Osteoblast (primary cell): ENCODE data around the gene IRF9. TPM values are rescaled to one million over a fixed set of nuclear protein-coding genes. Genes with fewer than 3 reads are reported as not detected.

Source experiments
- DNase-seq: peaks from one replicate; pipeline ENCODE4 v3.0.0; 2011; ENCODE audit warnings: low spot score, mixed read lengths; ENCODE audit not compliant: insufficient read length; ENCODE audit errors: missing footprints
- H2AFZ ChIP-seq: 2 replicates; pipeline ENCODE4 v1.6.0; 2011; ENCODE audit warnings: mild to moderate bottlenecking, low read length
- H3K27ac ChIP-seq: 2 replicates; pipeline ENCODE4 v1.5.1; 2011; ENCODE audit warnings: mild to moderate bottlenecking, low read depth, low read length, moderate library complexity
- H3K27me3 ChIP-seq: 2 replicates; pipeline ENCODE4 v1.6.0; 2012; ENCODE audit warnings: mild to moderate bottlenecking, control low read depth, inconsistent platforms, low read length, moderate library complexity; ENCODE audit not compliant: insufficient read depth
- H3K36me3 ChIP-seq: 2 replicates; pipeline ENCODE4 v1.5.1; 2011; ENCODE audit warnings: mild to moderate bottlenecking, low read length, control low read depth, moderate library complexity; ENCODE audit not compliant: insufficient read depth
- H3K4me1 ChIP-seq: 2 replicates; pipeline ENCODE4 v1.5.1; 2011; ENCODE audit warnings: mild to moderate bottlenecking, low read length, control low read depth, moderate library complexity; ENCODE audit not compliant: insufficient read depth
- H3K4me2 ChIP-seq: 2 replicates; pipeline ENCODE4 v1.6.0; 2011; ENCODE audit warnings: mild to moderate bottlenecking, low read length; ENCODE audit not compliant: insufficient read depth
- H3K4me3 ChIP-seq: fragments of 200-600 bp; sonication (generic); 3 replicates; pipeline ENCODE4 v1.5.1; 2012; ENCODE audit warnings: mild to moderate bottlenecking, low read length, inconsistent platforms; ENCODE audit not compliant: insufficient read depth
- H3K79me2 ChIP-seq: 2 replicates; pipeline ENCODE4 v1.6.0; 2012; ENCODE audit warnings: mild to moderate bottlenecking, low read length, control low read depth, inconsistent platforms; ENCODE audit not compliant: insufficient read depth
- H3K9me3 ChIP-seq: 2 replicates; pipeline ENCODE4 v1.5.1; 2011; ENCODE audit warnings: low read depth, low read length, control low read depth
- H4K20me1 ChIP-seq: 2 replicates; pipeline ENCODE4 v1.6.0; 2012; ENCODE audit warnings: mild to moderate bottlenecking, low read length, control low read depth; ENCODE audit not compliant: insufficient read depth
- CTCF ChIP-seq: IDR thresholded peaks from 2 replicates; pipeline ENCODE4 v1.5.1; 2011; ENCODE audit warnings: mild to moderate bottlenecking, low read depth, low read length, moderate library complexity; ENCODE audit errors: extremely low read depth
- total RNA-seq: library from RNA; depleted of rRNA; stranded (reverse); fragments of >200 nt; gene quantifications from 2 replicates; pipeline ENCODE4 v1.2.3, GENCODE V29; 2012

Gene IRF9
- total RNA-seq, 1 donor = 117 TPM

GRCh38 chr14:24149302-24149969 lies 11.6 kb upstream of the IRF9 start:
- Histone ChIP-seq H3K4me2 (no peak overlapping the region), H3K9me3 (no peaks in the 10 kb centered on the region), H2AFZ (no peak overlapping the region), H3K27ac (no peak overlapping the region), H3K27me3 (no peaks in the 10 kb centered on the region), H4K20me1 (peaks cover 11% of the 10 kb centered on the region), H3K36me3 (peaks cover 42% of the 10 kb centered on the region), H3K4me3 (no peak overlapping the region), H3K79me2 (peaks cover 46% of the 10 kb centered on the region), H3K4me1 (peaks cover 25% of the 10 kb centered on the region)
- DNase-seq = peak; percentile 25
- no peak for TF ChIP-seq CTCF

- peak; percentile 58 for DNase-seq
- Histone ChIP-seq H3K27ac (no peak overlapping the region), H3K4me1 (peaks cover 20% of the 10 kb centered on the region), H3K36me3 (peaks cover 46% of the 10 kb centered on the region), H2AFZ (no peak overlapping the region), H3K9me3 (no peaks in the 10 kb centered on the region), H3K4me2 (no peak overlapping the region), H4K20me1 (peaks cover 11% of the 10 kb centered on the region), H3K4me3 (no peak overlapping the region), H3K27me3 (no peaks in the 10 kb centered on the region), H3K79me2 (peaks cover 40% of the 10 kb centered on the region)
- TF ChIP-seq CTCF = no peak
Observed at GRCh38 chr14:24150061-24150460, 11.0 kb upstream of the IRF9 start.

- TF ChIP-seq CTCF = no peak
- Histone ChIP-seq H3K27ac (no peak overlapping the region), H3K4me2 (no peak overlapping the region), H4K20me1 (peaks cover 11% of the 10 kb centered on the region), H2AFZ (no peak overlapping the region), H3K36me3 (peaks cover 51% of the 10 kb centered on the region), H3K4me1 (peaks cover 15% of the 10 kb centered on the region), H3K9me3 (no peaks in the 10 kb centered on the region), H3K79me2 (peaks cover 35% of the 10 kb centered on the region), H3K4me3 (no peak overlapping the region), H3K27me3 (no peaks in the 10 kb centered on the region)
- DNase-seq = no peak
Observed at GRCh38 chr14:24150567-24150966, 10.5 kb upstream of the IRF9 start.

GRCh38 chr14:24150993-24151392 lies 10.1 kb upstream of the IRF9 start:
- TF ChIP-seq CTCF = no peak
- no peak overlapping the region for H3K27ac ChIP-seq
- peaks cover 33% of the 10 kb centered on the region for H3K79me2 ChIP-seq
- H3K4me3 ChIP-seq = no peak overlapping the region
- H4K20me1 ChIP-seq = peaks cover 11% of the 10 kb centered on the region
- no peaks in the 10 kb centered on the region for H3K9me3 ChIP-seq
- no peak overlapping the region for H2AFZ ChIP-seq
- no peaks in the 10 kb centered on the region for H3K27me3 ChIP-seq
- peak; percentile 32 for DNase-seq
- peaks cover 11% of the 10 kb centered on the region for H3K4me1 ChIP-seq
- peaks cover 55% of the 10 kb centered on the region for H3K36me3 ChIP-seq
- no peak overlapping the region for H3K4me2 ChIP-seq
